ENCODE measurements around the gene CEBPG.

The CEBPG gene

DNA sequence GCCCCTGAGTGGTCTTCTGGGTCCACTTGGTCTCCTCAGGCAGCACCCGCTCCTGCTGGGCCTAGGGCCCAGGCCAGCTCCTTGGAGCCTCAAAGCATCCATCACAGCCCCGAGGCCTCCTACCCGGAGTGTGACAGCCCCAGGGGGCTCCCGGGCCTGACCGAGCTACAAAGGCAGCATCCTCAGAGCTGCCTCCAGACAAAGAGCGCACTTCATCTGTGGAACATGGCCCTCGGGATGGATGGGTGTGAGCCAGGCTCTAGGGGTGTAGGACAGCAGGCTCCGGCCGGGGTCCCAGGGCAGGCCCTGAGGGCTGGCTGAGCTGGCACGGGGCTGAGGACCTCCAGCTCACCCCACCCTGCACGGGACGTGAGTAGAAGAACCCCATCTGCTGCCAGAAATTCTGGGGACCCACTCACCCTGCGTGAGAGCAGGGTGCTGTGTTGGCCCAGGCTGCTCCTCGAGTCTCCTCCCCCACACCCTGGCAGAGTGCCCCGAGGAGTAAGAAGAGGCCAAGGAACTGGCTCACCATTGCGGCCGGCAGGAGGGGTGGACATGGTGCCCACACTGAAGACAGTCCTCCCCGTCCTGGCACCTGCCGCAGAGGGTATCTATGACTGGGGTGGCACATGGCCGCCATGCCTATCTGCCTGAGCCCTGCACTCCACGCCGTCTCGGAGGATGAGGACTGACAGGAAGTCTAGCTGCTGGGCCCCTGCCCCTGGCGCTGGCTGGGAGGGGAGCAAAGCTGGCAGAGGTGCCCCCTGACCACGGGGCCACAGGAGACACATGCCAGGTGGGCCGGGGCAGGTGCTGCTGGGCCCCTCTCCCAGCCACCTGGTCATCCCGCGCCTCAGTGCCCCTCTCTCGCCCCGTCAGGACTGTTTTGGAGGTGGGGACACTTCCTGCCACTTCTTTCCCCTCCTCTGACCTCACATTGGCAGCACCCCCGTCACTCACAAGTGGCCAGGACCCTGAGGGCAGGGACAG, 22.3 kb downstream of the CEBPG start:
- DNase-seq (no peak), ATAC-seq (no peak)

DNA sequence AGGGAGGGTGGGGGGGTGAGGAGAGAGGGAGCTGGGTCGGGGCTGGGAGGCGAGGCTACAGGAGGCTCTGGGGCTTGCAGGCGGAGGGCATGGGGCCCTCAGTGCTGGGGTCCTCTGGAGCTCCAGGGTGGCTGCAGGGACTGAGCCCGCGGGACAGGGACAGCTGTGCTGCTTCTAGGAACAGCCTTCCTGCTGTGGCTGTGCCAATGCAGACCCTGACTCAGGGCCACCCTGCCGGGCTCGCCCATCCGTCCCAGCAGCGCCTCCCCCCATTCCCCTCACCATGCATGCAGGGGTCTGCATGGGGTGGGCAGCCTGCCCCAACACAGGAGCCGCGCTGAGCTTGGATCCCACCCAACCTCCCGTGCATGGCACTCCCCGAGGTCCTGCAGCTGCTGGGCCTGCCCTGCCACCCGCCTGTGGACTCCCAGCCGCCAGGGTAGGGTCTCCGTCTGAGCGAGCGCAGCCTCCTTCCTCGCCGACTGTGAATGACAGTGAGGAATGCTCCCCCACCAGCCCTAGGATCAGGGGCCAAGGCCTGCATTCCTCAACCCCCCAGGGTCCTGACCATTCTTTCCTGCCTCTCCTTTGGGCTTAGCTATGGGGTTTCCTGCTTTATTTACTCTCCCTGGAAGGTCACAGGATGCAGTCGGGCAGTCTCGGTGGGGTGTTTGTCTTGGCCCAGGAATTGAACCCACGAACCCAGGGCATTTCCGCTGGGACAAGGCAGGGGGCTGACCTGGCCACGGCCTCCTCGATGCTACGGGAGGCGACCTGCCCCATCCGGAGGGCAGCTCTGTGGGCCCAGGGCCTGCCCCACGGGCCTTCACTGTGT, 23.4 kb downstream of the CEBPG start:
- ATAC-seq (no peak), DNase-seq (no peak)

DNA sequence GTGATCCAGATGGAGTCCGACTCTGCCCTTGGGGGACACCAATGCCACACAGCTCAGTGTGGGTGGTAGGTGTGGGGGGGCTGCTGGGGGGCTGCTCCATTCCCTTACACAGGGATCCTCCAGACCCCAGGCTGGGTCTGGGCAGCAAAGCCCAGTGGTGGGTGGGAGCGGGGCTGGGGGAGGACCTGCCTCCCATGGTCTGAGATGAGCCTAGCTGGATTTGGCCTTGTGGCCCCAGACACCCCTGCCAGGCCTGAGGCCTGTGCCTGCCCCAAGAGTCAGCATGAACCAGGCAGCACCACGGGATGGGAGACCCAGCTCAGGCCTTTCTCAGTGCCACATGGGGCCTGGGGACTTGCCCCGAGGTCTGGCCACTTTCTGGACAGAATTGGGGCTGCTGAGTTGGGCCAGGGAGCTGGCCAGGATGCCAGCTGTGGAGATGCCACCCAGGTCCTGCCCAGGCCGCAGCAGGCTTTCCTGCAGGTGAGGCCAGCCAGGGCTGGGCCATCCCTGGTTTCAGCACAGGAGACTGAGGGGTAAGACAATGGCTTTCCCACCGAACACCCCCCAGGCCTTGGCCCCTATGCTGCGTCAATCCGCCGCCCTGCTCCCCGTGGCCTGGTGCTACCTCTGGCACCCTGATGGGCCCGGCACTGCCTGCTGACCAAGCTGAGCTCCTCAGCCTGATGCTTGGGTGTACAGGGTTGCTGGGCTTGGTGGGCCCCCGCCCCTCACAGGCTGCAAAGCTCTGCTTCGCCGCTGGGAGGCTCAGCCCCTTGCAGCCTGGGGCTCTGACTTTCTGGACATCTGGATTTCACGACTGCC, 24.2 kb downstream of the CEBPG start:
- no peak for DNase-seq
- no peak for ATAC-seq

DNA sequence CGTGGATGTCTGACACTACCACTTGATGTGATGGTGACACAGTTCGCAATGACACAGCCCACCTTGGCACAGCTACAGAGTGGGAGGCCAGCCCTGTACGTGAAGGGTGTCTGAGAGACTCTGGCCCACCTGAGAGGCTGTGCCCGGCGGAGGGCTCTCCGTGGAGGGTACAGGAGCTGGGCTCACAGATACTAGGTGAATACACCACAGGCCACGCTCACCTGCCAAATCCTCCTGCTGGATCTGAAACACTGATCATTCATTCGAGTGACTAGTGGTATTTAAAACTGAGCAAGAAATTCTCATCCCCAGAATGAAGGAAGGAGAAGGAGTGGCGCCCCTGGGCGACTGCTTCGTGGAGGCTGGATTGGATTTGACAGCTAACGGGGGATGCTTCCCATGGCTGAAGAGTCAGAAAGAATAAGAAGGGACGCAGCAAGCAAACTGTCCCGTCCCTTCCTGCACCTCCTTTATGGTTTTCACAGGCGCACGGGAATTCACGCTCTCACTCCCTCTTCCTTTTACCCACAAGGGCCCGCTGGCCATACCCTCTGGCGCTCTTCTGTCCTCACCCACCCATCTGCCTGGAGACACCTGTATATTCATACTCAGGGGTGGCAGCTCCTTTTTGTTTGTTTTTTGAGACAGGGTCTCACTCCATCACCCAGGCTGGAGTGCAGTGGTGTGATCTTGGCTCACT, 25.0 kb downstream of the CEBPG start:
- DNase-seq (no peak), ATAC-seq (no peak)

DNA sequence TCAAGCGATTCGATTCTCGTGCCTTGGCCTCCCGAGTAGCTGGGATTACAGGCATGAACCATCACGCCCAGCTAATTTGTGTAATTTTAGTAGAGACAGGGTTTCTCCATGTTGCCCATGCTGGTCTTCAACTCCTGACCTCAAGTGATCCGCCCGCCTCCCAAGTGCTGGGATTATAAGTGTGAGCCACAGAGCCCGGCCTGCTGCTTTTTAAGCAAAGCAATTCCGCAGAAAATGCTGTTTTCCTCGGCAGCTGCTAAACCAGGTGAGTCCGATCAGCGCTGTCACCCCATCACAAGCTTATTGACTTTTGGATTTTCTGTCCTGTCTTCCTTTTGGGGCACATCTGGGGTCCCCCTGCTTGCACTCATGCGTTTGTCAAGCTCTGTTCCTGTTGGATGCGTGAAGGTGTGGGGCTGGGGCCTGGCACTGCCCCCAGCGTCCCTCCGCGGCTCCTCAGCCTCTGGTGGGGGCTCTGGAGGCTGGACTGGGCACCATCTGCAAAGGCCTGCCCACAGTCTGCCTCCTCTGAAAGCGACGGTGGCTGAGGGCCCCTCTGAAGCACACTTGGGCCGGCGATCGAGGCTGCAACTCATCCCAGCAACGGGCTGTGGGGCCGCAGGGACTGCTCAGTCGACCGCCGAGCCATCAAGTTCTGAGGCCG, 25.7 kb downstream of the CEBPG start:
- ATAC-seq (no peak), DNase-seq (no peak)

DNA sequence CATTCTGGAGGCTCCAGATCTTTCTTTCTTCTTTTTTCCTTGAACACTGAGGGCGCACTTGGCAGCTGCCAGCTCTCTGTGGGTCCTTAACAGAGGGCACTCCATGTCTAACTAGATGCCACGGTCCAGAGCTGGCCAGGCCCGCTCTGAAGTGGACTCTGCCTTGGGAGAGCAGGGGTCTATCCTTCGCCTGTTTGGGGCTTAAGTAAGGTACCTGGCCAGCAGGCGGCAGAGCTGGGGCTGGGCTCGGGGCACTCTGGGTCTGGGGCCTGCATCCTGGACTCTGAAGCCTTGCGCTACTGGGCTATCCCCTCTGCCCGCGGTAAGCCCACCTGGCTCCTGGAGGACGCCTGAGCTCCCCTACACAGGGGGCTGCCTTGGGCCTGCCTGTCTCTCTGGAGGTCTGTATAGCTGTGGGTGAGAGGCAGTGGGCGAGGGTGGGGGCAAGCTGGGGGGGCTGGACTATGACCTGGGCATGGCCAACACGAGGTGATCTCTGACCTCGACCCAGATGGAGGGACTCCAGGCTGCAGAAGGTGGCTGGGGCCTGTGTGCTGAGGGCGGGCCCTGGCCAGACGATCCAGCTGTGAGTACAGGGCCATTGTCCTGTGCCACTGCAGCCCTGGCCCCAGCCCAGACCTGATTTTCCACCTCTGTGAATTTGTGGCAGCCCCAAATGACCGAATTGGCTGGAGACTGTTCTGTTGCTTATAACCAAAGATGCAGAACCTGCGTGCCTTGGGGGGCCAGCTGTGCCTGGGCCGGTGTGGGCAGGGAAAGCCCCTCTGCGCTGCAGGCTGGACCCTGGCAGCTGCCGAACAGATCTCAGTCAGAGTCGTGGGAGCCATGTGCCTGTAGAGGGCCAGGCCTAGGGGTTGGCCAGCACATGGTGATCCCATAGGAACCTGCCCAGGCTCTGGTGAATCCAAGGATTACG, 26.5 kb downstream of the CEBPG start:
- no peak for ATAC-seq

DNA sequence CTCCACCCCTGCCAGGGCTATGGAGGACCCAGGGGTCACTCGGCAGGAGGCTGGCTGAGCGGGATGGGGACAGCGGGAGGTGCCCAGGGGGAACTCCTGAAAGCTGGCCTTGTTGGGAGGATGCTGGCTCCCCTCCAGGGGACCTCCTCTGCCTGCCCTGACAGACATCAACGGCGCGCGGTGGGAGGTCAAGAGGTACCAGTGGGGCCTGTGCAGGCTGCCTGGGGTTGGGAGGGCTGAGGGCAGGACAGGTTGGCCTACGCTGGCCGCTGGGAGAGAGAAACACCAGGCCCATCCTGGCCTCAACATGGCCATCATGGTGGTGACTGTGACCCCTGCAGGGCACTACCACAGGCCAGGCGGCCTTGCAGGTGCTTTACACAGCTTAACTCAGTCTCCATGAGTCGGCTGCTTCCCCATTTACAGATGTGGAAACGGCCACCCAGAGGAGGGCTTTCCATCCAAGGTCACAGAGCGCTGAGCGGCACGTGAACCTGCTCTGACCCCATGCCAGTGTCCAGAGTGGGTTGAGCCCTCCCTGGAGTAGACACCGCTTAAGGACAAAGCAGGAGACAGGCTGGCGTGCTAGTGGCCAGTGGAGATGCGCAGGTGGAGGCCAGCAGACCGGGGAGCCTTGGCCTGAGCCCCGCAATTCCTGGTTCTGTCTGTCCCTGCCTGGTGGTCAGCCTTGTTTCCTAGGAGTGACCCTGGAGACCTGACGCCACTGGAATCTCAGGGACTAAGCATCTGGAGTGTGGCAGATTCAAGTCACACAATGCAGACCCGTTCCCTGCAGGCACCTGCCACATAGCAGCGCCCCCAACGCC, 27.6 kb downstream of the CEBPG start:
- ATAC-seq (no peak), DNase-seq (no peak)

More for the DNA sequence above, 26.5 kb downstream of the CEBPG start:
- no peak for DNase-seq

DNA sequence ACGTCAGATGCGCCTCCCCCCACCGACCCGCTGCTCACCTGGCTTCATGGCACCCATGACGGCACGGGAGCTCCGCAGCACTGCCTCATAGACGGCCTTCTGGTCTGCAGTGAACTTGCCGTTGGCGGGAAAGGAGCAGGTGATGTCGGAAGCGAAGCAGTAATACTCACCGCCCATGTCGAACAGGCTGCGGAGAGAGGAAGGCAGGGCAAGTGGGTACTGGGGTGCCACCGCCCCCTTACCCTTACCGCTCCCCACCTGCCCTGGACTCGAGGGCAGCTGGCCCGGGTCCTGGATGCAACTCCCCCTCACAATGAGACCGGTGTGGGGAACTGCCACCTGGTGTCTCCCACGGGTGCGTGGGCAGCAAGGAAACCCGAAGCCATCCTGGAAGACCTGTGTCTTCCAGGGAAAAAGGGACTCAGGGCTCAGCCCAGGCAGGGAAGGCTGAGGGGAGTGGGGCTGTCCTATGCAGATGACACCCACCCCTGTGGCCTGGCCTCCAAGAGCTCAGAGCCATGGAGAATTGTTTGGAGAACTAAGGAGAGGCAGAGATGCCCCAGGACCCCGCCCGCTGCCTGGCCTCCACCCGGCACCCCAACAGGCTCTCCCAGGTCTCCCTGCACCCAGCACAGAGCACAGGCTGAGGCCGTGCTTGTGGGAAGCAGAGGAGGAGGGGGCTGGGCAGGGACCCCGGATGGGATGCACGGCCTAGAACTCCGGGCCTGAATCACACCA, 28.3 kb downstream of the CEBPG start:
- ATAC-seq (no peak), DNase-seq (no peak)

DNA sequence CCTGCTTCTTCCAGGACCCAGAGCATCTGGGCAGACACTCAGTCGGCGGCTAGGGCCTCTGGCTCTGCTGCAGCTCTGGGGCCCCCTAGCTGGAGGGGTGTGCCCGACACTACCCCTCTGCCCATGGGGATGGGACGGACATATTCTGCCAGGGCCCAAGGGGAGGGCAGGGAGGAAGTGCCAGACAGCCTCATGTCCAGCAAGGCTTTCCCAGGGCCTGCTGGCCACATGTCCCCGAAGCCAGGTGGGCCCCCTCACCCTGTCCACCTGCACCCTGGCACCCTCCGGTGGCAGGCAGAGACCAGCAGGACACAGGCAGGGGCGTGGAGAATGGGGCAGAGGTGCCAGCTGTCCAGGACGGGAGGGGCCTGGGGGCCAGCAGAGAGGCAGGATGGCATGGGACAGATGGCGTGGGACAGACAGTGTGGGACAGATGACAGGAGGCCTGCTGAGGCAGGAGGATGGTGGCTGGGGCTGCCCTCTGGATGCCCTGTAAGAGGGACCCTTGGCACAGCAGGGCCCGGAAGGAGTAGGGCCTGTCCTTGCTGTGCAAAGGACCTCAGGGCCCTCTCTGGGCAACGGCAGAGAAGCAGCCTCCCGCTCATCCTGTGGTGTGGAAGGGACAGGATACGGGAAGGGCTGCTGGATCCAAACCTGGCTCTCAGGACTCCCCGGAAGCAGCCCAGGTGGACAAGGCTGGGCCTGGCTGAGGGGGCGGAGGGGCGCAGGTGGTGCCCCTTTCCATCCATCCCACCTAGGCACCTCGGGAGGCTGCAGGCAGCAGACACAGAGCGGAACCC, 29.1 kb downstream of the CEBPG start:
- DNase-seq (no peak), ATAC-seq (no peak)

DNA sequence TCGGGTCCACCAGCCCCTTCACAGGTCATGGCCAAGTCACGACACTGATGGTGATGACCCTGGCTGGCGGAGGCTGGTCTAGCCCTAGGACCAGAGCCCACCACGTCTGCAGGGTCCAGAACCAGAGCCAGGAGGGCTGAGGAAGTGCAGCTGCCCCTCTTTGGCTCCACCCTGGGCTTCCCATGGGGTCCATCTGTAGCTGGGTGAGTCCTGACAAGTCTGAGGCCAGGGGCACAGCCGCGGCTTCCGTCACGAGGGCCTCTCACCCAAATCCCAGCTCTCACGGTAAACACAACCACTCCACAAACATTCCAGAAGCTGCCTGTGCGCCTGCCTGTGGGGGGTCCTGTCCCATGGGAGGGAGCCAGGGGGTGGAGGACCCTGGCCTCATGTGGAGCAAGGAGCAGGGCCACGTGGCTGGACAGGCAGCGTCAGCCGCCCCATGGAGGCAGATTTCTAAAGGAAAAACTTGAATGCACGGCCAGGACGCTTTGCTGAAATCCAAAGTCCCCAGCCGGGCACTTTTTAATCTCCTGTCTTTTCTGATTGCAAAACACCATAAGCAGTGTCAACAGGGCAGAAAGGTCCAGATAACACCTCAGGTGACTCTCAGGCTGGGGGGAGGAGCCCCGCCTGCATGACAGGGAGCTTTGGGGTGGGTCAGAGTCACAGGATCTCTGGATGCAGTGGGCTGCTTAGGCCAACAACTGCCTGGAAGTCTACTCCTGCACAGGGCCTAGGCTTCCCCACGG, 29.9 kb downstream of the CEBPG start:
- DNase-seq = no peak

DNA sequence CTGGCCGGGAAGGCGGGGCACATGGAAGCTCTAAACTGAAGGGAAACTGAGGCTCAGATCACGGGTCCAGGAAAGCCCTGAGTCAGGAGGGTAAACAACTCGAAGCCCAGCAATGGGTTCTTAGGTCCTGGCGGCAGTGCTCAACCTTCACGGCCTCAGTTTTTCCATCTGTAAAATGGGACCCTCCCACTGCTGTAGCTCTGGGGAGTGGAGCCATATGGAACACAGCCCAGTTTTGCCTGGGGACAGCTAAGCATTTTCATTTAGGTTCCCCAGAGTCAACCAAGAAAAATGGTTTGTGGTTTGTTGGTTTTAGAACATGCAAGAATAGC, 30.4 kb downstream of the CEBPG start:
- no peak for DNase-seq
- no peak for ATAC-seq

More for the DNA sequence above, 29.9 kb downstream of the CEBPG start:
- no peak for ATAC-seq

DNA sequence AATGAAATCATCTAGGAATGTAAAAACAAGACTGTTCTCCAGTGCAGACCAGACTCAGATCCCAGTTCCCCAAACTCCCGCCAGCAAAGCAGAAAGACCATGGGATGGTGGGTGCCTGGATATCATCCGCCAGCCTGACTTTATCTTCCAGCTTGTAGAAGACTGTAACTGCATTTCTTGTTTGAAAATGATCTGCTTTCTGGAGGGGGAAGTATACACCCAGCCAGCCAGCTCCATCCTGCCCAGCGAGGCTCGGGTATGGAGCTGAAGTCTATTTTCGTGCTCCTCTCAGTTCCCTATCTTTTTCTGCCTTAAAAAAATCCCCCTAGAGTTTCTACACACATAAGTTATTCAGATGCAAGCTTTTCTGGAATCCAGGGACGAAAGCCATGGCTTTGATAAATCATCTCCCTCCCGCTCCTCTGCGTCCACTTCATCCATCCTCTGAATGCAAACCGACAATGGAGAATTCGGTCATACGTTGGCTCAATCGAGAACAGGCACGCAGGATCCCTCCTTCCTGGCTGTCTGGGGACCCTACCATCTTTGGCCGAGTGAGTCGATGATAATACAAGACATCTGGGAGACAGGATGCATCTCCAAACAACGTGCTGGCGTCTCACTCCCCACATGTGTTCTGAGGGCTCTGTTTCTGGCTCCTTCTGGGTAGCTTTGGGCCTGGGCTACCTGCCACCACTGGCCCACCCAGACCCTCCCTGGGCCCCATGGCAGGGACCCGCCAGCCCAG, 31.2 kb downstream of the CEBPG start:
- no peak for ATAC-seq
- DNase-seq = no peak

DNA sequence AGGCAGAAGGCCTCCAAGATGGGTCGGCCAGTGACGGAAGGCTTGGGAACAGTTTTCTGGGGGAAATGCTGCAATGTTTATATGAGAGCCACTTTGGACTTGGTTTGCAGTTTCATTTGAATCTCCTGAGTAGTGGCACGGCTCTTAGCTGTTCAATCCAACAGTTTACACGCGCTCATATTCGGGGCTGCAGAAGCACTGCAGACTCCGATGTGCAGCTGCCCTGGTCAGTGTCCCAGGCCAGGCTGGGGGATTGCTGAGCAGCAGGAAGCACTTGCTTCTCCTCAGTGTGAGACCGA, 31.7 kb downstream of the CEBPG start:
- ATAC-seq = no peak
- DNase-seq = no peak

DNA sequence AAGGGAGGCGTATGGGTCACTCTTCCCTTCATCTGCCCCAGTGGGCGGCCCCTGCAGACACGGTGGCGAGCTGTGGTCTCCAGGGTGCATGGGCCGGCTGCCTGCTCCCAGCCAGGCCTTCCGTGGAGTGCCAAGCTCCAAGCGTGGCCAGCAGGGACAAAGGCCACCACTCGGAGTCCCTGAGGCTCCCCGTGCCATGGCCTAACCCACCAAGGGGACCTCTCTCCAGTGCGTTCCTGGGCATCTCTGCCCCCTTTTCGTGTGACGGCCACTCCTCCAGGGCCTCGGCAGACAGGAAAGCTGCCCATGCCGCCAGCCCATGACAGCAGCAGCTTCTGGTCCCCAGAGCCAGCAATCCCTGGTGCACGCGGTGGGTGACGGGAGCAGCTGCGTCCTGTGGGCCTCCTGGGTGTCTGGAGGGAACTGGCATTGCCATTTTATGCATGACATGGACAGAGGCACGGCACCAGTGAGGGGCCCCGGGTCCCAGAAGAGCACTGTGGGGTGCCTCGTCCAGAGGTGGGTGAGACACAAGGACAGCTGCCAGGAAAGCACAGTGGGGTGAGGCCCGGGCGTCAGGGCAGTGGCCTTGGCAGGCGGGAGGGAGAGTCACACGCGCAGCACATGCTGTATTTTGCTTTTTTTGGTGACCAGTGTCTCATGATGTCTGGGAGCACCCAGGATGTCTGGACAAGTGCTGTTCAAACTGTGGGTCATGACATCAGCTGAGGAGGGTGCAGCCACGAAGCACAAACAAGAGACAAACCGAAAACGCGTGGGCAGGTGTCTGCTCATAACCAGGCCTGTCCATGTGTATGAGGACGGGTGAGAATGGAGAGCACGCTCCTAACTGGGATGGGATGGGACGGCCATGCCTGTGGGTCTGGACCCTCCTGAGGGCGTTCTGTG, 32.3 kb downstream of the CEBPG start:
- DNase-seq (no peak), ATAC-seq (no peak)

DNA sequence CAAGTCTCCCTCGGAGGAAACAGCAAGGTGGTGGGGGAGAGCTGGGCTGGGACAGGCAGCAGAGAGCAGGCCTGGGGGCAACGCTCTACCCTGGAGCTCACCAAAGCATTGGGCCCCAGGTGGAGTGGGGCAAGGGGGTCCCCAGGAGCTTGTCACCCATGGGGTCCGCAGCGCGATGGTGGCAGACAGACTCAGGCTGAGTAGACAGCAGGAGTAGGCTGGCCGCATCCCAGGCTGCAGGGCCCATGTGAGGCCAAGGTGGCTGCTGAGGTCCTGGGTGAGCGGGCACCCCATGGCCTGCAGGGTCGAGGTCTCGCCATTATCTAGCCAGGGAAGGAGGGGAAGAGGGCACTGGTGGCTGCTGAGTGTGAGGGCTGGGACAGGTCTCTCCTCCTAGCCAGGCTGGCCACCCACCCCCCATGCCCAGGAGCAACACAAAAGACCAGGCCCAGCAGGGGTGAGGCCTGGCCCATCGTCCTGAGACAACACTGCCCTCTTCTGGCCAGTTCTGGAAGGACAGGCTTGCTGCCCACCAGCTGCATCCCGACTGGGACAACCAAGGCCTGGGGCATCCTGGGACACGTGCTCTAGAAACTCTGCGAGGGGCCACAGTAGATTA, 33.1 kb downstream of the CEBPG start:
- peak; percentile 57 for ATAC-seq
- DNase-seq = peak; percentile 82

All from stimulated activated naive CD8-positive, alpha-beta T cell treated with anti-CD3 and anti-CD28 coated beads, Interleukin-15, Interleukin-2, amounts not matched to agents 100 U/mL and 50 U/mL, for 24 hours (primary cell).